H1 (cell line): ENCODE data around the gene NOLC1. TPM values are rescaled to one million over a fixed set of nuclear protein-coding genes. Genes with fewer than 3 reads are reported as not detected.

Experiments used
- CTCF ChIA-PET: fragments of 300-600 bp; sonication (Branson Sonifier 250); formaldehyde crosslinking; loops from one replicate; lab custom pipeline; 2021; ENCODE audit not compliant: partially characterized antibody; lab: Charles Lee
- POLR2A ChIA-PET: fragments of 300-600 bp; sonication (Branson Sonifier 250); formaldehyde crosslinking; loops from one replicate; lab custom pipeline; 2021; ENCODE audit warnings: inconsistent platforms; ENCODE audit not compliant: partially characterized antibody; lab: Charles Lee
- DNase-seq, 2 experiments: peaks; one replicate each; pipeline versions ENCODE4 v3.0.0 to v3.0.0-alpha.2; 2010 to 2022; ENCODE audit warnings: low spot score in 2 of 2, low read depth in 1 of 2, mixed read lengths in 1 of 2
- FAIRE-seq: peaks from 2 replicates; lab custom pipeline; 2011; peaks lifted over from hg19 to GRCh38; lab: Jason Lieb, UNC
- H2AFZ ChIP-seq: 2 replicates; pipeline ENCODE4 v1.8.1; 2012; ENCODE audit warnings: low read length, inconsistent platforms
- H2AK5ac ChIP-seq: 2 replicates; pipeline ENCODE4 v1.6.1; 2013; ENCODE audit warnings: low read depth, low read length
- H2BK120ac ChIP-seq: replicated peaks from 2 replicates; pipeline ENCODE3; 2013; ENCODE audit warnings: low read depth, low read length, inconsistent platforms
- H2BK12ac ChIP-seq: 2 replicates; pipeline ENCODE4 v1.6.1; 2013; ENCODE audit warnings: low read depth, low read length
- H2BK15ac ChIP-seq: 2 replicates; pipeline ENCODE4 v1.6.1; 2013; ENCODE audit warnings: low read length
- H2BK20ac ChIP-seq: 2 replicates; pipeline ENCODE4 v1.6.1; 2013; ENCODE audit warnings: low read length
- H2BK5ac ChIP-seq: 2 replicates; pipeline ENCODE4 v1.6.1; 2013; ENCODE audit warnings: low read depth, low read length
- H3K14ac ChIP-seq: 2 replicates; pipeline ENCODE4 v1.6.1; 2013; ENCODE audit warnings: inconsistent platforms; ENCODE audit not compliant: insufficient read length
- H3K18ac ChIP-seq: 2 replicates; pipeline ENCODE4 v1.6.1; 2013; ENCODE audit warnings: low read length; ENCODE audit errors: extremely low read depth
- H3K23ac ChIP-seq: 2 replicates; pipeline ENCODE4 v1.6.1; 2013; ENCODE audit warnings: inconsistent platforms; ENCODE audit not compliant: insufficient read length
- H3K23me2 ChIP-seq: 2 replicates; pipeline ENCODE4 v1.6.1; 2013; ENCODE audit warnings: low read depth, low read length
- H3K27ac ChIP-seq: 2 replicates; pipeline ENCODE4 v1.6.1; 2011; ENCODE audit warnings: low read depth, low read length, inconsistent platforms
- H3K27me3 ChIP-seq, 4 experiments: replicated peaks in 1 of 4; 1 replicate in 1 of 4; 2 replicates in 3 of 4; pipeline versions ENCODE4 v1.6.1 to v1.8.1; 2011 to 2013; ENCODE audit warnings: low read length in 3 of 4, mild to moderate bottlenecking in 3 of 4, inconsistent platforms in 2 of 4, mixed read lengths in 2 of 4, moderate library complexity in 1 of 4; ENCODE audit not compliant: control insufficient read depth in 3 of 4, insufficient read depth in 3 of 4; ENCODE audit errors: extremely low read depth in 1 of 4
- H3K36me3 ChIP-seq, 4 experiments: 2 replicates each; pipeline versions ENCODE4 v1.6.1 to v1.8.1; 2011 to 2013; ENCODE audit warnings: mild to moderate bottlenecking in 4 of 4, low read length in 3 of 4, moderate library complexity in 2 of 4, control low read depth in 1 of 4, inconsistent platforms in 1 of 4; ENCODE audit not compliant: insufficient read depth in 4 of 4, control insufficient read depth in 2 of 4
- H3K4ac ChIP-seq: replicated peaks from 2 replicates; pipeline ENCODE3; 2013; ENCODE audit warnings: low read length, low read depth, mixed read lengths, inconsistent platforms; ENCODE audit not compliant: insufficient read length
- H3K4me1 ChIP-seq, 4 experiments: replicated peaks in 1 of 4; 1 replicate in 1 of 4; 2 replicates in 3 of 4; pipeline versions ENCODE4 v1.6.1 to v1.8.1; 2011 to 2013; ENCODE audit warnings: low read length in 3 of 4, inconsistent platforms in 2 of 4, mixed read lengths in 1 of 4; ENCODE audit not compliant: insufficient read depth in 4 of 4, control insufficient read depth in 3 of 4
- H3K4me2 ChIP-seq, 2 experiments: 2 replicates each; pipeline versions ENCODE4 v1.6.1 to v1.8.1; 2011 to 2013; ENCODE audit warnings: low read depth in 2 of 2, low read length in 2 of 2, control low read depth in 1 of 2, inconsistent platforms in 1 of 2, mild to moderate bottlenecking in 1 of 2; ENCODE audit not compliant: insufficient read depth in 1 of 2
- H3K4me3 ChIP-seq, 4 experiments: fragments of 200-600, 300-600 bp in 1 of 4; sonication (generic), shearing (Covaris generic), sonication (Bioruptor Twin) in 1 of 4; 2 replicates each; pipeline versions ENCODE4 v1.5.1 to v1.8.1; 2011 to 2016; ENCODE audit warnings: low read length in 4 of 4, low read depth in 3 of 4, control low read depth in 2 of 4, inconsistent platforms in 2 of 4, mild to moderate bottlenecking in 2 of 4, mixed read lengths in 1 of 4, moderate library complexity in 1 of 4; ENCODE audit not compliant: insufficient read depth in 2 of 4; ENCODE audit errors: extremely low read depth in 1 of 4
- H3K56ac ChIP-seq: replicated peaks from 2 replicates; pipeline ENCODE3; 2013; ENCODE audit warnings: low read depth, mild to moderate bottlenecking, mixed read lengths, low read length, inconsistent platforms; ENCODE audit not compliant: insufficient read length
- H3K79me1 ChIP-seq: 2 replicates; pipeline ENCODE4 v1.6.1; 2013; ENCODE audit warnings: low read depth, low read length, control low read depth
- H3K79me2 ChIP-seq, 2 experiments: 2 replicates each; pipeline versions ENCODE4 v1.6.1 to v1.8.1; 2012 to 2013; ENCODE audit warnings: low read length in 2 of 2, mild to moderate bottlenecking in 2 of 2, inconsistent platforms in 1 of 2; ENCODE audit not compliant: insufficient read depth in 2 of 2, control insufficient read depth in 1 of 2
- H3K9ac ChIP-seq, 4 experiments: replicated peaks in 1 of 4; 1 replicate in 1 of 4; 2 replicates in 3 of 4; pipeline versions ENCODE4 v1.6.1 to v1.8.1; 2011 to 2013; ENCODE audit warnings: low read depth in 3 of 4, low read length in 3 of 4, control low read depth in 2 of 4, mild to moderate bottlenecking in 2 of 4, moderate library complexity in 2 of 4, inconsistent platforms in 1 of 4; ENCODE audit errors: extremely low read depth in 1 of 4
- H3K9me3 ChIP-seq, 2 experiments: 2 replicates each; pipeline versions ENCODE4 v1.6.1 to v1.8.1; 2012 to 2013; ENCODE audit warnings: mild to moderate bottlenecking in 2 of 2, moderate library complexity in 2 of 2, control low read depth in 1 of 2, inconsistent platforms in 1 of 2, low read depth in 1 of 2, low read length in 1 of 2, mixed read lengths in 1 of 2; ENCODE audit not compliant: insufficient read depth in 2 of 2
- H4K20me1 ChIP-seq, 2 experiments: replicated peaks in 1 of 2; 2 replicates each; pipeline versions ENCODE3 to v1.8.1; 2011 to 2013; ENCODE audit warnings: inconsistent platforms in 2 of 2, low read length in 2 of 2, mild to moderate bottlenecking in 1 of 2; ENCODE audit not compliant: insufficient read depth in 2 of 2, control insufficient read depth in 1 of 2
- H4K5ac ChIP-seq: 2 replicates; pipeline ENCODE4 v1.6.1; 2013; ENCODE audit warnings: low read length, low read depth, mixed read lengths, inconsistent platforms; ENCODE audit not compliant: insufficient read length
- H4K8ac ChIP-seq: 2 replicates; pipeline ENCODE4 v1.8.0; 2013; ENCODE audit warnings: mild to moderate bottlenecking, moderate library complexity, low read length, inconsistent platforms; ENCODE audit not compliant: insufficient read depth; ENCODE audit errors: extremely low read depth
- H4K91ac ChIP-seq: replicated peaks from 2 replicates; pipeline ENCODE3; 2013; ENCODE audit warnings: low read length, mixed read lengths, inconsistent platforms; ENCODE audit not compliant: insufficient read length
- CHD1 ChIP-seq: IDR thresholded peaks from 2 replicates; pipeline ENCODE4 v1.6.1; 2012; ENCODE audit warnings: low read depth, low read length, improper control_type of control experiment
- CTBP2 ChIP-seq: IDR thresholded peaks from 2 replicates; pipeline ENCODE4 v1.7.0; 2011; ENCODE audit warnings: borderline replicate concordance, mild to moderate bottlenecking, moderate library complexity, mixed read lengths, low read length; ENCODE audit not compliant: insufficient read depth, insufficient read length
- POLR2A ChIP-seq, 2 experiments: IDR thresholded peaks; 1 replicate in 1 of 2; 2 replicates in 1 of 2; pipeline ENCODE4 v1.6.1; 2011; ENCODE audit warnings: low read depth in 2 of 2, low read length in 2 of 2, mild to moderate bottlenecking in 2 of 2; ENCODE audit errors: control extremely low read depth in 1 of 2
- POU5F1 ChIP-seq: IDR thresholded peaks from 2 replicates; pipeline ENCODE4 v1.6.1; 2011; ENCODE audit warnings: low read depth, mild to moderate bottlenecking, low read length, moderate library complexity
- RBBP5 ChIP-seq: IDR thresholded peaks from 2 replicates; pipeline ENCODE4 v1.7.1; 2012; ENCODE audit warnings: low read depth, mild to moderate bottlenecking, inconsistent platforms, low read length, moderate library complexity, borderline replicate concordance
- RXRA ChIP-seq: IDR thresholded peaks from 2 replicates; pipeline ENCODE4 v1.6.1; 2011; ENCODE audit warnings: low read depth, mild to moderate bottlenecking, low read length, moderate library complexity; ENCODE audit not compliant: insufficient read depth
- SP1 ChIP-seq: IDR thresholded peaks from 2 replicates; pipeline ENCODE4 v1.6.1; 2011; ENCODE audit warnings: low read depth, low read length
- TBP ChIP-seq: IDR thresholded peaks from 2 replicates; pipeline ENCODE4 v1.6.1; 2011; ENCODE audit warnings: low read depth, low read length, improper control_type of control experiment
- TEAD4 ChIP-seq: IDR thresholded peaks from 2 replicates; pipeline ENCODE4 v1.6.1; 2012; ENCODE audit warnings: low read depth, low read length, inconsistent platforms, mixed read lengths
- WGBS, 2 experiments: shearing (Covaris generic) in 1 of 2; methylation state at CpG; one replicate each; pipeline versions ENCODE4 v1.1.6 to v1.1.7; 2013 to 2015; ENCODE audit warnings: low lambda C conversion rate in 2 of 2, mixed read lengths in 2 of 2, inconsistent platforms in 1 of 2, low coverage in 1 of 2, missing lambda C conversion rate in 1 of 2; ENCODE audit not compliant: insufficient replicate concordance in 2 of 2, insufficient coverage in 1 of 2, insufficient read length in 1 of 2; ENCODE audit errors: extremely low coverage in 1 of 2, missing lambda C conversion rate in 1 of 2; 5-methylcytosine and 5-hydroxymethylcytosine counted together
- polyA plus RNA-seq, 7 experiments: library from polyadenylated mRNA; depleted of rRNA in 3 of 7; stranded (reverse) in 5 of 7; unstranded in 2 of 7; fragments of >200 nt in 5 of 7; fragments of 200-250 nt in 2 of 7; gene quantifications; 1 replicate in 5 of 7; 2 replicates in 1 of 7; 4 replicates in 1 of 7; pipeline versions ENCODE4 v1.2.1 to v1.2.3, GENCODE V29; 2011 to 2013; ENCODE audit warnings: missing spikeins in 2 of 7, mixed read lengths in 2 of 7
- total RNA-seq: library from RNA; stranded (reverse); fragmentation: NEBNext Ultra II Directional; extraction: Animal tissue kit (Norgen Biotek cat#: 25700); gene quantifications from 2 replicates; pipeline ENCODE4 v1.2.1, GENCODE V29; 2021

The NOLC1 gene
- total and polyA plus RNA-seq, 2 of the 8 experiments (the other 6 are each of a cell fraction or from before 2014, with no cell fraction given) = 86.3 to 191 TPM

DNA sequence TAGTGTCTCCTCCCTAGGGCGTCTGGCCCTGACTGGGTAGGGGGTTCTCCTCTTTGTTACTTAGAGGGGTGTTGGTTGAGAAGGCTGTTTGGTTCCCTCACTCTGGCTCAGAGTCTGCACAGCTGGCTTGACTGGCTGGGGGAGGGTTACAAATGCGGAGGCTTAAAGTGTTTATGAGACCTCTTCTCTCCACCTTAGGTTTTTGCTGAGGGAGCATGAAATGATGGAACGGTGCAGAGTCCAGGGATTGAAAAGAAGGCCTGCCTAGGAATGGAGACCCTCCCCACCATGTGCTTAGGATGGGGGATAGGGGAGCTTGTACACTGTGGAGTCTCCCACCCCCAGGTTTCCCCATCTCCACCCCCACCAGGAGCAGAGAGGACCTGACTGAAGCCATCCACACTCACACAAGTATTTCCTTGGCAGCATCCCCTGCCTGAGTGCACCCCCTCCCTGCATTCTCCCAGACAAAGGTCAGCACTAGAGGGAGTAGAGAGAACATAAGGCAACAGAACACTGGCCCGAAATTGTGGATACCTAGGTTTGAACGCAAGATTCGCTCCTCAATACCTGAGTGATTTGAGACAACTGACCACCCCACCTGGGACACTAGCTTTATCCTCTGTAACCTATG is 30.3 kb upstream of the NOLC1 start:
- Histone ChIP-seq H3K9ac (peak overlapping the region in 3 of 4 experiments; percentile 45 to 84 (median 75); a peak in 4 of 7 replicates), H2BK15ac (0 out of 2 replicates have a peak overlapping the region, but pooled peaks have one; percentile 8), H3K4me3 (peak overlapping the region; percentile 80 to 93 (median 84)), H2BK120ac (peak overlapping the region; percentile 73), H3K79me1 (peaks cover 3% of the 10 kb centered on the region; the same call in 1 of the 2 replicates), H2AK5ac (no peak overlapping the region), H3K56ac (peak overlapping the region; percentile 5), H4K20me1 (no peaks in the 10 kb centered on the region), H4K8ac (no peak overlapping the region), H3K4me1 (peaks cover 22 to 37% (median 26%) of the 10 kb centered on the region in 4 experiments), H3K36me3 (no peaks in the 10 kb centered on the region), H3K4me2 (peak overlapping the region; percentile 65 to 94), H3K23me2 (peaks cover 21% of the 10 kb centered on the region), H2BK20ac (peak overlapping the region; percentile 64; the same call in 1 of the 2 replicates), H3K79me2 (peaks cover 3 to 26% of the 10 kb centered on the region in 2 experiments), H3K9me3 (no peaks in the 10 kb centered on the region), H3K4ac (peak overlapping the region; percentile 3), H3K14ac (no peak overlapping the region), H3K27ac (peak overlapping the region; percentile 85; the same call in 1 of the 2 replicates), H3K23ac (no peak overlapping the region), H2BK5ac (peak overlapping the region; percentile 94), H3K27me3 (no peaks in the 10 kb centered on the region), H4K5ac (peak overlapping the region; percentile 81), H2BK12ac (peak overlapping the region; percentile 97), H4K91ac (peak overlapping the region; percentile 89), H3K18ac (peak overlapping the region; percentile 72; the same call in 1 of the 2 replicates), H2AFZ (no peak overlapping the region)
- DNase-seq (peak in 1 of 2 experiments; percentile 57), FAIRE-seq (peak; percentile 70)
- ChIA-PET CTCF (interaction anchor here (0.7 to 4.5 kb wide), 8 partner anchors 10 to 47 kb away, joined by 3 to 28 read pairs (median 4); partner anchors contain the start of gene PPRC1), POLR2A (interaction anchor here (0.6 to 4.0 kb wide), 18 partner anchors 8 to 522 kb away, joined by 3 to 37 read pairs (median 4); partner anchors contain the start of genes NOLC1, OGA, PPRC1 and TRIM8)
- 26% methylated on average over 6 of the region's 6 CpGs; no CpG with 5 or more reads in 1 of the 2 experiments for WGBS, 2 experiments
- TF ChIP-seq TEAD4 = peak; percentile 64
- TF ChIP-seq SP1 = peak; percentile 60; the same call in 1 of the 2 replicates
- no peak for TF ChIP-seq TBP
- TF ChIP-seq POLR2A (IDR thresholded peaks at IDR 0.05; ENCODE audit: control extremely low read depth in 1 of 2, low read depth in 2 of 2, low read length in 2 of 2) = peak; percentile 1 to 53
- TF ChIP-seq CTBP2 = peak; percentile 2
- TF ChIP-seq RBBP5 = 0 out of 2 replicates have a peak, but pooled peaks have one; percentile 32
- 0 out of 2 replicates have a peak, but pooled peaks have one; percentile 25 for TF ChIP-seq CHD1
- 0 out of 2 replicates have a peak, but pooled peaks have one; percentile 23 for TF ChIP-seq POU5F1
- no peak for TF ChIP-seq RXRA
